Activated CD4-positive, alpha-beta T cell treated with anti-CD3 and anti-CD28 coated beads for 36 hours (primary cell): ENCODE data around the gene SYTL5. TPM values are rescaled to one million over a fixed set of nuclear protein-coding genes. Genes with fewer than 3 reads are reported as not detected.

ENCODE experiments used
- ATAC-seq: fragments of 200-7000 bp; cut with Tn5 transposase; one replicate; pipeline ENCODE4 v1.10.0; 2021; ENCODE audit warnings: mild to moderate bottlenecking, moderate library complexity
- CTCF ChIA-PET: fragments of 350-600 bp; sonication (Branson Sonifier 250); formaldehyde crosslinking; loops from one replicate; lab custom pipeline; 2021; ENCODE audit warnings: antibody characterized with exemption; lab: Charles Lee
- POLR2A ChIA-PET: fragments of 350-600 bp; sonication (Branson Sonifier 250); formaldehyde crosslinking; loops from one replicate; lab custom pipeline; 2021; ENCODE audit warnings: antibody characterized with exemption, inconsistent platforms; lab: Charles Lee
- DNase-seq: peaks from one replicate; pipeline ENCODE4 v3.0.0-alpha.2; 2020
- H3K27ac Mint-ChIP-seq: one replicate; pipeline ENCODE4 v1.8.0; 2021; ENCODE audit warnings: mixed read lengths
- H3K27me3 Mint-ChIP-seq: one replicate; pipeline ENCODE4 v1.8.0; 2021; ENCODE audit warnings: mixed read lengths
- H3K36me3 Mint-ChIP-seq: one replicate; pipeline ENCODE4 v1.8.0; 2021; ENCODE audit warnings: low read depth, mixed read lengths
- H3K4me1 Mint-ChIP-seq: one replicate; pipeline ENCODE4 v1.8.0; 2021; ENCODE audit warnings: mixed read lengths
- H3K4me3 Mint-ChIP-seq: one replicate; pipeline ENCODE4 v1.8.0; 2021; ENCODE audit warnings: mild to moderate bottlenecking, moderate library complexity, mixed read lengths
- H3K9me3 Mint-ChIP-seq: one replicate; pipeline ENCODE4 v1.8.0; 2021; ENCODE audit warnings: low read depth, mixed read lengths
- intact Hi-C, 2 experiments: fragments of 100-400 bp; cut with DNase I in 1 of 2; cut with micrococcal nuclease in 1 of 2; formaldehyde crosslinking; loops; one replicate each; pipeline versions ENCODE4 v1.14.2 to v1.15.1; 2022 to 2024; cut with DNase I, micrococcal nuclease
- total RNA-seq, 2 experiments: library from RNA; stranded (reverse); gene quantifications; one replicate each; pipeline ENCODE4 v1.2.3, GENCODE V29; 2021

Gene SYTL5
- total RNA-seq, 2 experiments from 2014 or later = not detected

DNA sequence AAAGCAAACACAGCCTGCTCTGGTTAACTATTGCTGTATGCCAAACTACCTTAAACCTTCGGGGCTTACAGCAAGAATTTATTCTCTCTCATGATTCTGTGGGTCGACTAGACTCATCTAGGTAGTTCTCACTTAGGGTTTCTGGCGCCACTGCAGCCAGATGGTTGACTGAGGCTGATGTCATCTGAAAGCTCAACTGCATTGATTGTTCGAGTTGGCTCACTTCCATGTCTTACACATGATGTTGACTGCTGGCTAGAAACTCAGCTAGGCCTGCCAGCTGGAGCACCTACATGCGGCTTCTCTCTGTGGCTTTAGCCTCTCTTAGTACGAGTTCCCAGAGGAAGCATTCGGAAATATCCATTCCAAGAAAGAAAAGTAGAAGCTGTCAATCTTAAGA, 111.1 kb downstream of the SYTL5 start:
- no peaks in the 10 kb centered on the region for H3K4me1 Mint-ChIP-seq
- no peak for ATAC-seq
- H3K27me3 Mint-ChIP-seq = no peaks in the 10 kb centered on the region
- peak; percentile 2 for DNase-seq
- POLR2A ChIA-PET = no interaction called here
- CTCF ChIA-PET = no interaction called here
- no peaks in the 10 kb centered on the region for H3K36me3 Mint-ChIP-seq
- H3K27ac Mint-ChIP-seq = no peak overlapping the region
- no peaks in the 10 kb centered on the region for H3K9me3 Mint-ChIP-seq
- no peak overlapping the region for H3K4me3 Mint-ChIP-seq
- intact Hi-C loops = no loop called here

DNA sequence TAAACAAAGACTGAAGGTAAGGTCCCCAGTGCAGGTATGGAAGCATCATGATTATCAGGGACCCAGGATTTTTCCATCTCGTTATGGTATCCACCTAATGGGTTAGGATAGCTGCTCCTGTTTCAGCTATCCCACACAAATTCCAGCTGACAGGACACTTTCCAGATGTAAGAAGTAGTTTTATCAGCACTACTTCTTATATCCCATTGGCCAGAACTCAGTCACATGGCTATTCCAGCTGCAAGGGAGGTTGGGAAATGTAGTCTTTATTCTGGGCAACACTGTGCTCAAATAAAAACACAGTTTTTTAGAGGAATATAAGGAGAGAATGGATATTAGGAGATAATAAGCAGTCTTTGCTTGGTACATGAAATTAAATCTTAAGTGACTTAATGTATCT, 117.6 kb downstream of the SYTL5 start:
- no peak overlapping the region for H3K4me3 Mint-ChIP-seq
- ChIA-PET CTCF (no interaction called here), POLR2A (no interaction called here)
- no peaks in the 10 kb centered on the region for H3K9me3 Mint-ChIP-seq
- ATAC-seq (no peak), DNase-seq (no peak)
- H3K27me3 Mint-ChIP-seq = no peaks in the 10 kb centered on the region
- H3K4me1 Mint-ChIP-seq = no peaks in the 10 kb centered on the region
- intact Hi-C loops = no loop called here
- no peaks in the 10 kb centered on the region for H3K36me3 Mint-ChIP-seq
- H3K27ac Mint-ChIP-seq = no peak overlapping the region

DNA sequence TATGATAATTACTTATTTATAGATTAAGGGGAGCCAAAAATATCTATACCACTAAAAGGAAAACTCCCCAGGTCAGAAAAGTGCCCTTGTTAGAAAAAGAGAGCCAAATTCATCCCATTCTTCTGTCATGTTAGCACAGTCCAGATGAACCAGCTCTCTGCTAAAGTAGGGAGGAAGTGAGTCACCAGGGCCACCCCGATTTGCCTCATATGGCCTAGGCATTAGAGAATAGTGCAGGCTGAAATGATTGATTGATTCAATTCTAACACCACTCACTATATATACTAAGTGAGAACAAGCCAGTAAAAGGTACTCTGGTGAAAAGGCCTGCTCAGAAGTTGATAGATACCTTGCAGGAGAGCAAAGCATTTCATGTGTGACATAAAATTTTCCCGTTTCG, 119.8 kb downstream of the SYTL5 start:
- DNase-seq = no peak
- no peaks in the 10 kb centered on the region for H3K27me3 Mint-ChIP-seq
- intact Hi-C loops = no loop called here
- no peak overlapping the region for H3K27ac Mint-ChIP-seq
- no peak for ATAC-seq
- CTCF ChIA-PET = no interaction called here
- POLR2A ChIA-PET = no interaction called here
- no peak overlapping the region for H3K4me3 Mint-ChIP-seq
- no peaks in the 10 kb centered on the region for H3K36me3 Mint-ChIP-seq
- no peaks in the 10 kb centered on the region for H3K4me1 Mint-ChIP-seq
- no peaks in the 10 kb centered on the region for H3K9me3 Mint-ChIP-seq

DNA sequence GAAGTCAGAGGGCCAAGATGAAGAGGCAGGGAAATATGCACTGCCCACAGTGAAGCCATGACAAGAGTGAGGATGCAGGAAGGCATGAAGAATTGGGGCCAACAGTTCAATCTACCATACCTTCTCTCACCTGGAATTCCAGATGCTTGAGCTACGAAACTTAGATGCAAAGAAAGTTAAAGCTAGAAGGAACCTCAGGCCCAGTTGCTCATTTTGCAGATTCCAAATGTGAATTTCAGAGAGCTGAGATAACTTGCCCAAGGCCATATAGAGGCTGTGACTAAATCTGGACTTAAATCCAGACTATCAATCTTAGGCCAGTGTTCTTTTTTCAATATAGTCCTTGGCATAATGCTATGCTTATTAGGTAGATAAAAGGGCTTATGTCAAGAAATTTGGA, 121.6 kb downstream of the SYTL5 start:
- Mint-ChIP-seq H3K36me3 (no peaks in the 10 kb centered on the region), H3K4me3 (no peak overlapping the region), H3K4me1 (no peaks in the 10 kb centered on the region), H3K27me3 (no peaks in the 10 kb centered on the region), H3K9me3 (no peaks in the 10 kb centered on the region), H3K27ac (no peak overlapping the region)
- POLR2A ChIA-PET = no interaction called here
- no peak for ATAC-seq
- intact Hi-C loops = no loop called here
- CTCF ChIA-PET = no interaction called here
- DNase-seq = no peak

DNA sequence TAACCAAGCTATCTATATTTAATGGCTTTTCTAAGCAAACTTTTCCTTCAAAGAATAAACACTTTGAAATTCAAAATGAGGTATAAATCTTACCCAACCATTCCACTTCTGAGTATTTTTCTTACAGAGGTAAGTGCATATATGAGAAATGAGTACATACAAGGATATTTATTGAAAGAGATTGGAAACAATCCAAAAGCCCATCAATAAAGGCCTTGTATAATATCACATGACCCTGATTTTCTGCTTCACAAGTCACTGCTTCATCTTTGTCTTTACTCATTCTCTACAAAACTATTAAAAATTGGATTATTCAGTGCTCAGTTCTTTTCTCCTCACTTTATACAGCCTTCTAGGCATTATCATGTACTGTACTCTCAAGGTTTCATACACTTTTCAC, 123.0 kb downstream of the SYTL5 start:
- H3K27me3 Mint-ChIP-seq = no peaks in the 10 kb centered on the region
- H3K27ac Mint-ChIP-seq = no peak overlapping the region
- H3K36me3 Mint-ChIP-seq = no peaks in the 10 kb centered on the region
- H3K9me3 Mint-ChIP-seq = no peaks in the 10 kb centered on the region
- no peak for ATAC-seq
- ChIA-PET POLR2A (no interaction called here), CTCF (no interaction called here)
- DNase-seq = no peak
- no peaks in the 10 kb centered on the region for H3K4me1 Mint-ChIP-seq
- H3K4me3 Mint-ChIP-seq = no peak overlapping the region
- intact Hi-C loops = no loop called here

DNA sequence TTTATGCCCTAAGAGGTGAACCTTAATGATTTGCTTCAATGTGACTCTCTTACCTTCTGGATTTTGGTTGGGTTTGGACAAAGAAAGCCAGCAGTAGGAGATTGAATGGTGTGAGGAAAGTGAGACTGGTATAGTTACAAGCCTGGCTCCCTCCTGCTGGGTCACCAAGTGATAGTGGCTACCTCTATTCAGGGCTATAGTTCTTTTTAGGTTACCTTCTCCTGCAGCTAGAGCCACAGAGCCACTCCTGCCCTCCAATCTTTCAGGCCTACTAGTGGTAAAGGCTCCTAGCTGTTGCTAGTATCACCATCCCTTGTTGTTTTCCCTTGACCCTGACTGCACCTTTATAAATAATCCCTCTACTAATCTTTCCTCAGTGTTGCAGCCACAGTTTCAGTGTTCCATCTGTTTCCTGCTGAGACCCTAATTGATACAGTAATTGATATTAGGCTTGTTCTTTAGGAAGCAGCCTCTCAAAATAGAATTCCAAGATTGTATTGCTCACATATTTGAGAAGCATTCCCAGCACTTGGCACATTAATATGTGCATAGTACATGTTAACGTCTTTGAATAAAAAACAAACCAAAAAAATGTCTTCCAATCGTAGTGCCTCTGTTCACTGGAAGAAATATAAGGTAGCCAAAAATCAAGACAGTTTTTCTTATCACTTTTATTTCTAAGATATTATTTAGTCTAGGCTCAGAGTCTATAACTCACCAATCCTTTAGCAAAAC, 132.0 kb downstream of the SYTL5 start:
- Mint-ChIP-seq H3K36me3 (no peaks in the 10 kb centered on the region), H3K27me3 (peaks cover 2% of the 10 kb centered on the region), H3K4me1 (no peaks in the 10 kb centered on the region), H3K9me3 (no peaks in the 10 kb centered on the region), H3K4me3 (no peak overlapping the region), H3K27ac (no peak overlapping the region)
- DNase-seq = no peak
- CTCF ChIA-PET = interaction anchor here (0.6 kb wide), 1 partner anchor 58 kb away, joined by 3 read pairs; no protein-coding TSS in a partner anchor
- ATAC-seq = no peak
- intact Hi-C loops = no loop called here
- POLR2A ChIA-PET = no interaction called here

DNA sequence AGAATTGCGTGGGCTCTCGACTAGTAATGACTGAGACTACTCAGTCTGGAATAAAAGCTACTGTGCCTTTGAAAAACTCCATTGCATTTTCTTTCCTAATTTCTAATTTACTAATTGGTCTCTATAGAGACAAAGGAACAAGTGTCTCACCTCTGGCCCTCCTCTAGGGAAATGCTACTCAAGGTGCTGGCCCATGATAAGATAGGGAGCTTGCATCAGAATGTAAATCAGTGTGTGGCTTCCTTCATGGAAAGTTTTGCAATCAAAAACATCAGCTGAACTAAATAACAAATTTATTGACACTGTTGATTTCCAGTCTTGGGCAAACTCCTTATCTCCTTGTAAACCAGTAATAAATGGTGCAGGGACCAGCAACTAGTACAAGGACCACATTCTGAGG, 132.5 kb downstream of the SYTL5 start:
- H3K9me3 Mint-ChIP-seq = no peaks in the 10 kb centered on the region
- CTCF ChIA-PET = interaction anchor here (0.6 kb wide), 1 partner anchor 57 kb away, joined by 3 read pairs; no protein-coding TSS in a partner anchor

DNA sequence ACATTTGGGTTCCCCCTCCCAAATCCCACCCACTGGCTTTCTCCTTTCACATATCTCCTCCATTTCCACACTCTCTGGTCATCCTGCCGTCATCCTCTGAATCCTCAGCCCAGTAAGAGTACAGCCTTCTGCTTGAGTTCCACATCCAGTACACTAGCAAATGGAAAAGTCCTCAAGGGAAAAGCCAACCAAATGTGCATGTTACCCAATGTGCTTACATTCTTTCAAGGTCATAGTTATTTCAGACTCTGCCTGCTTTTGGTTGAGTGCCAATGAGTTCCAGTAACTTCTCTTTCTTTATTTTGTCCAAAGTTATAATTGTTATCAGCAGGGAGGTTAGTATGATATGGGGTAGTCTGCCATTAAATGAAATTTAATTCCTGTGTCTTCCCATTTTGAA, 136.3 kb downstream of the SYTL5 start:
- POLR2A ChIA-PET = no interaction called here
- DNase-seq (no peak), ATAC-seq (no peak)
- Mint-ChIP-seq H3K4me3 (no peak overlapping the region), H3K27ac (no peak overlapping the region), H3K9me3 (no peaks in the 10 kb centered on the region), H3K36me3 (no peaks in the 10 kb centered on the region), H3K27me3 (peaks cover 11% of the 10 kb centered on the region), H3K4me1 (no peaks in the 10 kb centered on the region)
- intact Hi-C loops = no loop called here
- CTCF ChIA-PET = no interaction called here

More for the DNA sequence above, 132.5 kb downstream of the SYTL5 start:
- Mint-ChIP-seq H3K4me3 (no peak overlapping the region), H3K27me3 (peaks cover 2% of the 10 kb centered on the region), H3K27ac (no peak overlapping the region), H3K4me1 (no peaks in the 10 kb centered on the region), H3K36me3 (no peaks in the 10 kb centered on the region)
- DNase-seq = no peak
- no peak for ATAC-seq
- intact Hi-C loops = no loop called here
- POLR2A ChIA-PET = no interaction called here

DNA sequence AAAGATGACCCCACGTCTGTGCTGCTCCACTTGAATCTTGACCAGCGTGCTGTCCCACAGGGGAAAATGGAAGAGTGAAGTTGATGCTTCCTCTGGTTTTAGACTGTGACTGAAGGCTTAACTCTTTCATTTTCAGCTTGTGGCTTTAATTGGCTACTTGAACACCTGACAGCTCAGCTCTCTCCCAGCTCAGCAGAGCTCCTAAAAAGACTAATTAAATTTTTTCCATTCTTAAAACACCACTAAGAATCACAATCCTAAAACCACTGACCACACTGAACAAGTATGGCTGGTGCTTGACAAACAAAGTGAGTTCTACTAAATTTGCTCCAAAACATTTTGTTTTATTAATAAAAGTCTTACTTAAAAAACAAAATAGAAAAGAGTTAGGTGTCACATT, 142.7 kb downstream of the SYTL5 start:
- CTCF ChIA-PET = no interaction called here
- H3K4me3 Mint-ChIP-seq = no peak overlapping the region
- no peaks in the 10 kb centered on the region for H3K9me3 Mint-ChIP-seq
- H3K27ac Mint-ChIP-seq = no peak overlapping the region
- POLR2A ChIA-PET = no interaction called here
- ATAC-seq = no peak
- peaks cover 12% of the 10 kb centered on the region for H3K27me3 Mint-ChIP-seq
- no peaks in the 10 kb centered on the region for H3K36me3 Mint-ChIP-seq
- DNase-seq = no peak
- intact Hi-C loops = no loop called here
- H3K4me1 Mint-ChIP-seq = no peaks in the 10 kb centered on the region

DNA sequence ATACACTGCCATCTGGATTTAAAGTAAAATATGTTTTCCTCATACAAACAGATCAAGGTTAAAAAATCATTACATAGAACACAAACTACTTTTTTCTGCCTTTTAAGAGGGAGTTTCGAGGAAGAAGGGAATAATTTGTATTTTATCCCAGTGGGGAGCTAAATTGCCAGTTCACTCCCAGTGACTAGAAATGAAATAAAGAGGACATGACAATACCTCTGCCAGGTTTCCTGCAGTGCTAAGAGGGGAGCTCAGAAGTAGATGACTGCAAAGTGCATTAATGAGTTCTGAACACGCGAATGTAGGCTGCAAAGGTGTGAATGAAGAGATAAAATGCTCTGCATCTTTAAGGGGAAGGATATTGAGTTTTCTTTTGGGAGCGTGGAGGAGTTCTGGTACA, 144.6 kb downstream of the SYTL5 start:
- DNase-seq (no peak), ATAC-seq (no peak)
- Mint-ChIP-seq H3K9me3 (no peaks in the 10 kb centered on the region), H3K4me1 (no peaks in the 10 kb centered on the region), H3K4me3 (no peak overlapping the region), H3K27me3 (peaks cover 4% of the 10 kb centered on the region), H3K27ac (no peak overlapping the region), H3K36me3 (no peaks in the 10 kb centered on the region)
- intact Hi-C loops = no loop called here
- ChIA-PET CTCF (interaction anchor here (1.5 kb wide), 1 partner anchor 16 kb away, joined by 4 read pairs; no protein-coding TSS in a partner anchor), POLR2A (no interaction called here)

DNA sequence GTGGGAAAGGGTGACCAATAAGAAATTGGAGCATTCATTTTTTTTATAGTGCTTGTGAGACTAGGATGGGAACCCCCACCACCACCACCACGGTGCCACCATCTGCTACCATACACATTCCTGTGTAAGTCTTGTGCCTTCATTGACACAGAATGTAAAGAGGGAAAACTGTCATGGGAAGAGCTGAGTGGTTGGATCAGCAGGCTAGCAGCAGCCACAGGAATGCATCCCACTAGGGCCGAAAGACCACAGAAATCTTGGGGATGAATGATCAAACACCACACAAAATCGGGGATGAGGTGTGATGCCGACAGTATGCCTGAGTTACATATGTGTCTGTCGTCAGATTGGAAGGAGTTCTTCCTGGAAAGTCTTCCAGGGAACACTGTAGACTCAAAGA, 145.1 kb downstream of the SYTL5 start:
- no peak overlapping the region for H3K4me3 Mint-ChIP-seq
- H3K9me3 Mint-ChIP-seq = no peaks in the 10 kb centered on the region
- intact Hi-C loops = no loop called here
- CTCF ChIA-PET = no interaction called here
- H3K27me3 Mint-ChIP-seq = peaks cover 4% of the 10 kb centered on the region
- no peaks in the 10 kb centered on the region for H3K4me1 Mint-ChIP-seq
- H3K27ac Mint-ChIP-seq = no peak overlapping the region
- POLR2A ChIA-PET = no interaction called here
- DNase-seq (no peak), ATAC-seq (no peak)
- H3K36me3 Mint-ChIP-seq = no peaks in the 10 kb centered on the region

DNA sequence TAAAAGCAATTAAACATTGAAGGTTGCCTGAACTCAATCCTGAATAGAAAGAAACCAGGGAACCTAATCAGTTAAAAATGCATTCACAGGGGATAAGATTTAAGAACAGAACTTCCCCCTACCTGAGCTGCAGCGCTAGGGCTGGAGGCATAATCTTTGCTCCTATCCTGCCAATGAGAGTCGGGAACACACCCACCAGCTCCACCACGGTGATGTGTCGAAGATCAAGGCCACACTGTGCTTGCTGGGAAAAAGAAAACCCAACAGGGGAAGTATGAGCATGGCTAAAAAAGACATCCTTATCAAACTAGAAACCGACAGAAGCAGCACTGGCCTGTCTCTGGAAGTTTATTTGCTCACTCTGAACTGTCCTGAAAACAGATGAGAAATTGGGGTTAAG, 148.0 kb downstream of the SYTL5 start:
- no peak for ATAC-seq
- Mint-ChIP-seq H3K36me3 (no peaks in the 10 kb centered on the region), H3K27me3 (peaks cover 4% of the 10 kb centered on the region), H3K4me1 (no peaks in the 10 kb centered on the region), H3K4me3 (no peak overlapping the region), H3K9me3 (no peaks in the 10 kb centered on the region), H3K27ac (no peak overlapping the region)
- ChIA-PET CTCF (no interaction called here), POLR2A (no interaction called here)
- intact Hi-C loops = no loop called here
- no peak for DNase-seq
